H1 (cell line): ENCODE results near the gene PRKAR1B.

ENCODE experiments used
- MAX ChIP-seq: IDR thresholded peaks from 2 replicates; pipeline ENCODE4 v1.6.1; 2012; ENCODE audit warnings: inconsistent platforms
- NRF1 ChIP-seq: IDR thresholded peaks from 2 replicates; pipeline ENCODE4 v1.6.1; 2011; ENCODE audit warnings: mild to moderate bottlenecking, low read depth, low read length, improper control_type of control experiment
- ZNF274 ChIP-seq: IDR thresholded peaks from 2 replicates; pipeline ENCODE4 v1.7.0; 2012; ENCODE audit warnings: low read length, borderline replicate concordance; ENCODE audit errors: extremely low read depth
- TF ChIP-seq, protein P1 (sequence below), 3 experiments: IDR thresholded peaks; 1 replicate in 2 of 3; 2 replicates in 1 of 3; pipeline versions ENCODE4 v1.5.1 to v1.6.1; 2011; ENCODE audit warnings: low read length in 3 of 3, mild to moderate bottlenecking in 3 of 3, inconsistent platforms in 2 of 3, low read depth in 1 of 3, moderate library complexity in 1 of 3; ENCODE audit not compliant: insufficient read depth in 1 of 3; ENCODE audit errors: control extremely low read depth in 1 of 3

GRCh38 chr7:748446-748845 is 21.4 kb upstream of the PRKAR1B start:
- TF ChIP-seq ZNF274 (no peak), MAX (no peak), NRF1 (no peak)
- TF ChIP-seq, protein P1, sequence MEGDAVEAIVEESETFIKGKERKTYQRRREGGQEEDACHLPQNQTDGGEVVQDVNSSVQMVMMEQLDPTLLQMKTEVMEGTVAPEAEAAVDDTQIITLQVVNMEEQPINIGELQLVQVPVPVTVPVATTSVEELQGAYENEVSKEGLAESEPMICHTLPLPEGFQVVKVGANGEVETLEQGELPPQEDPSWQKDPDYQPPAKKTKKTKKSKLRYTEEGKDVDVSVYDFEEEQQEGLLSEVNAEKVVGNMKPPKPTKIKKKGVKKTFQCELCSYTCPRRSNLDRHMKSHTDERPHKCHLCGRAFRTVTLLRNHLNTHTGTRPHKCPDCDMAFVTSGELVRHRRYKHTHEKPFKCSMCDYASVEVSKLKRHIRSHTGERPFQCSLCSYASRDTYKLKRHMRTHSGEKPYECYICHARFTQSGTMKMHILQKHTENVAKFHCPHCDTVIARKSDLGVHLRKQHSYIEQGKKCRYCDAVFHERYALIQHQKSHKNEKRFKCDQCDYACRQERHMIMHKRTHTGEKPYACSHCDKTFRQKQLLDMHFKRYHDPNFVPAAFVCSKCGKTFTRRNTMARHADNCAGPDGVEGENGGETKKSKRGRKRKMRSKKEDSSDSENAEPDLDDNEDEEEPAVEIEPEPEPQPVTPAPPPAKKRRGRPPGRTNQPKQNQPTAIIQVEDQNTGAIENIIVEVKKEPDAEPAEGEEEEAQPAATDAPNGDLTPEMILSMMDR (IDR thresholded peaks at IDR 0.05; ENCODE audit: control extremely low read depth in 1 of 3, insufficient read depth in 1 of 3, low read depth in 1 of 3, low read length in 3 of 3): no peak
